Nephron progenitor cell (in vitro differentiated cells): Measurements from ENCODE around the gene RHOBTB1.

Experiments
- DNase-seq: peaks from one replicate; pipeline ENCODE4 v3.0.0; 2021
- H3K27ac Mint-ChIP-seq: 2 replicates; pipeline ENCODE4 v1.8.0; 2021; ENCODE audit warnings: mild to moderate bottlenecking, moderate library complexity, mixed read lengths
- H3K27me3 Mint-ChIP-seq: 2 replicates; pipeline ENCODE4 v1.8.0; 2021; ENCODE audit warnings: mild to moderate bottlenecking, low read depth, mixed read lengths; ENCODE audit not compliant: poor library complexity
- H3K36me3 Mint-ChIP-seq: 2 replicates; pipeline ENCODE4 v1.8.0; 2021; ENCODE audit warnings: low read depth, mixed read lengths
- H3K4me1 Mint-ChIP-seq: 2 replicates; pipeline ENCODE4 v1.8.0; 2021; ENCODE audit warnings: mixed read lengths
- H3K4me3 Mint-ChIP-seq: 2 replicates; pipeline ENCODE4 v1.8.0; 2021; ENCODE audit warnings: mild to moderate bottlenecking, moderate library complexity, mixed read lengths
- H3K9me3 Mint-ChIP-seq: 2 replicates; pipeline ENCODE4 v1.8.0; 2021; ENCODE audit warnings: mild to moderate bottlenecking, moderate library complexity, mixed read lengths
- CTCF ChIP-seq: fragments of 200-600 bp; sonication (generic); IDR thresholded peaks from 2 replicates; pipeline ENCODE4 v1.5.0; 2021; ENCODE audit warnings: antibody characterized with exemption

RHOBTB1 gene

GRCh38 chr10:60916025-60916424, 28.0 kb downstream of the RHOBTB1 start:
- H3K27ac Mint-ChIP-seq, result no peak overlapping the region
- no peak for DNase-seq
- no peak for TF ChIP-seq CTCF
- H3K27me3 Mint-ChIP-seq, result peaks cover 2% of the 10 kb centered on the region
- H3K36me3 Mint-ChIP-seq, result peaks cover 48% of the 10 kb centered on the region
- no peak overlapping the region for H3K4me3 Mint-ChIP-seq
- peaks cover 12% of the 10 kb centered on the region for H3K9me3 Mint-ChIP-seq
- peaks cover 5% of the 10 kb centered on the region for H3K4me1 Mint-ChIP-seq

- peaks cover 12% of the 10 kb centered on the region for H3K9me3 Mint-ChIP-seq
- DNase-seq, result no peak
- no peak for TF ChIP-seq CTCF
- peaks cover 54% of the 10 kb centered on the region for H3K36me3 Mint-ChIP-seq
- no peak overlapping the region for H3K27ac Mint-ChIP-seq
- no peak overlapping the region for H3K4me3 Mint-ChIP-seq
- no peaks in the 10 kb centered on the region for H3K4me1 Mint-ChIP-seq
- H3K27me3 Mint-ChIP-seq, result peaks cover 2% of the 10 kb centered on the region
These were observed 29.3 kb downstream of the RHOBTB1 start for GRCh38 chr10:60914690-60915141.

- Mint-ChIP-seq H3K27ac (no peak overlapping the region), H3K9me3 (peaks cover 12% of the 10 kb centered on the region), H3K36me3 (peaks cover 61% of the 10 kb centered on the region), H3K4me3 (no peak overlapping the region), H3K4me1 (peaks cover 2% of the 10 kb centered on the region), H3K27me3 (peaks cover 2% of the 10 kb centered on the region)
- TF ChIP-seq CTCF, result no peak
- no peak for DNase-seq
These were observed 30.3 kb downstream of the RHOBTB1 start for GRCh38 chr10:60913657-60914056.

- peaks cover 9% of the 10 kb centered on the region for H3K9me3 Mint-ChIP-seq
- H3K27me3 Mint-ChIP-seq, result peaks cover 2% of the 10 kb centered on the region
- no peak for TF ChIP-seq CTCF
- H3K4me3 Mint-ChIP-seq, result no peak overlapping the region
- peaks cover 62% of the 10 kb centered on the region for H3K36me3 Mint-ChIP-seq
- peaks cover 4% of the 10 kb centered on the region for H3K4me1 Mint-ChIP-seq
- no peak for DNase-seq
- no peak overlapping the region for H3K27ac Mint-ChIP-seq
These were observed 30.9 kb downstream of the RHOBTB1 start for GRCh38 chr10:60913071-60913470.

- H3K9me3 Mint-ChIP-seq, result peaks cover 12% of the 10 kb centered on the region
- H3K36me3 Mint-ChIP-seq, result peaks cover 62% of the 10 kb centered on the region
- peaks cover 4% of the 10 kb centered on the region for H3K4me1 Mint-ChIP-seq
- TF ChIP-seq CTCF, result no peak
- no peak overlapping the region for H3K27ac Mint-ChIP-seq
- no peak overlapping the region for H3K4me3 Mint-ChIP-seq
- no peak for DNase-seq
- H3K27me3 Mint-ChIP-seq, result peaks cover 2% of the 10 kb centered on the region
These were observed 32.3 kb downstream of the RHOBTB1 start for GRCh38 chr10:60911715-60912114.

GRCh38 chr10:60911216-60911615, 32.8 kb downstream of the RHOBTB1 start:
- Mint-ChIP-seq H3K4me3 (no peak overlapping the region), H3K36me3 (peaks cover 62% of the 10 kb centered on the region), H3K27me3 (no peaks in the 10 kb centered on the region), H3K4me1 (peaks cover 4% of the 10 kb centered on the region), H3K27ac (no peak overlapping the region), H3K9me3 (peaks cover 17% of the 10 kb centered on the region)
- no peak for DNase-seq
- TF ChIP-seq CTCF, result no peak
